OCI-LY7 (cell line): ENCODE measurements around the gene CUX1. TPM values are rescaled to one million over a fixed set of nuclear protein-coding genes. Genes with fewer than 3 reads are reported as not detected.
A peak's percentile ranks its signal among the peaks of the same experiment; 100 is the strongest.
"Not testable (repeated sequence)": the region's sequence is repeated elsewhere in the genome, so short reads cannot be mapped to it uniquely, and the experiment has no call there.

Experiments
- BruUV-seq: library from RNA; stranded (reverse); fragments of 400-500 nt; replicated peaks from 2 replicates; lab custom pipeline; 2021; lab: Mats Ljungman, UMichigan
- CTCF ChIA-PET: fragments of 300-600 bp; sonication (Branson Sonifier 250); formaldehyde crosslinking; loops from one replicate; lab custom pipeline; 2022; ENCODE audit warnings: antibody characterized with exemption; ENCODE audit not compliant: unreplicated experiment; lab: Charles Lee
- POLR2A ChIA-PET: fragments of 300-600 bp; sonication (Branson Sonifier 250); formaldehyde crosslinking; loops from one replicate; lab custom pipeline; 2022; ENCODE audit warnings: antibody characterized with exemption; lab: Charles Lee
- DNase-seq: peaks from one replicate; pipeline ENCODE4 v3.0.0-alpha.2; 2015; ENCODE audit warnings: low spot score
- H2AFZ ChIP-seq: fragments of 200-600 bp; sonication (generic), shearing (Covaris generic); 2 replicates; pipeline ENCODE4 v1.6.1; 2014; ENCODE audit warnings: mild to moderate bottlenecking, antibody characterized with exemption, low read length, moderate library complexity
- H3K27ac ChIP-seq: fragments of 200-600 bp; sonication (generic); 2 replicates; pipeline ENCODE4 v1.5.1; 2014; ENCODE audit warnings: mixed run types, low read depth, mild to moderate bottlenecking, moderate library complexity, low read length, inconsistent platforms; ENCODE audit not compliant: poor library complexity, severe bottlenecking
- H3K36me3 ChIP-seq: fragments of 200-600 bp; sonication (generic); 2 replicates; pipeline ENCODE4 v1.6.1; 2014; ENCODE audit warnings: mild to moderate bottlenecking, antibody characterized with exemption, low read length, moderate library complexity, mixed read lengths; ENCODE audit not compliant: insufficient read depth
- H3K4me1 ChIP-seq: fragments of 200-600 bp; sonication (generic); 2 replicates; pipeline ENCODE4 v1.5.1; 2014; ENCODE audit warnings: mild to moderate bottlenecking, low read length; ENCODE audit not compliant: insufficient read depth, poor library complexity, severe bottlenecking
- H3K4me2 ChIP-seq: fragments of 200-600 bp; sonication (generic); 2 replicates; pipeline ENCODE4 v1.6.1; 2014; ENCODE audit warnings: mild to moderate bottlenecking, low read length
- H3K4me3 ChIP-seq: fragments of 200-600 bp; sonication (generic); 2 replicates; pipeline ENCODE4 v1.5.1; 2014; ENCODE audit warnings: mild to moderate bottlenecking, low read depth, low read length; ENCODE audit not compliant: poor library complexity, severe bottlenecking
- H3K79me2 ChIP-seq: fragments of 200-600 bp; sonication (generic); 2 replicates; pipeline ENCODE4 v1.6.1; 2016; ENCODE audit warnings: low read depth, mild to moderate bottlenecking, low read length, moderate library complexity, mixed read lengths; ENCODE audit not compliant: insufficient read depth
- H3K9me2 ChIP-seq: fragments of 200-600 bp; sonication (generic); 2 replicates; pipeline ENCODE4 v1.6.1; 2016; ENCODE audit warnings: mild to moderate bottlenecking, low read length, mixed read lengths; ENCODE audit not compliant: insufficient read depth
- H3K9me3 ChIP-seq: fragments of 200-600 bp; sonication (generic); 2 replicates; pipeline ENCODE4 v1.6.1; 2014; ENCODE audit warnings: mild to moderate bottlenecking, mixed run types, low read length, mixed read lengths
- H4K20me1 ChIP-seq: fragments of 200-600 bp; sonication (generic); 2 replicates; pipeline ENCODE4 v1.6.1; 2014; ENCODE audit warnings: mild to moderate bottlenecking, antibody characterized with exemption, low read length, moderate library complexity, mixed read lengths; ENCODE audit not compliant: insufficient read depth
- CTCF ChIP-seq: fragments of 200-600 bp; sonication (generic); conservative IDR thresholded peaks from 2 replicates; pipeline ENCODE4 v1.5.1; 2014; ENCODE audit warnings: mild to moderate bottlenecking, antibody characterized with exemption, low read length, moderate library complexity, mixed read lengths
- EZH2phosphoT487 ChIP-seq: fragments of 200-600 bp; sonication (generic); IDR thresholded peaks from 2 replicates; pipeline ENCODE4 v1.6.1; 2018; ENCODE audit warnings: low read depth, borderline replicate concordance, mild to moderate bottlenecking, mixed run types, antibody characterized with exemption, low read length, moderate library complexity, mixed read lengths
- intact Hi-C: fragments of 100-400 bp; cut with micrococcal nuclease; formaldehyde crosslinking; loops from one replicate; pipeline ENCODE4 v1.10.0; 2022; ENCODE audit not compliant: unreplicated experiment
- total RNA-seq, 2 experiments: library from RNA; depleted of rRNA in 1 of 2; stranded (reverse); fragments of >200 nt in 1 of 2; shearing (Covaris generic) in 1 of 2; gene quantifications; 2 replicates each; pipeline ENCODE4 v1.2.3, GENCODE V29; 2014 to 2022

Gene CUX1
- total RNA-seq, 2 experiments from 2014 or later, result 143 to 199 TPM

DNA sequence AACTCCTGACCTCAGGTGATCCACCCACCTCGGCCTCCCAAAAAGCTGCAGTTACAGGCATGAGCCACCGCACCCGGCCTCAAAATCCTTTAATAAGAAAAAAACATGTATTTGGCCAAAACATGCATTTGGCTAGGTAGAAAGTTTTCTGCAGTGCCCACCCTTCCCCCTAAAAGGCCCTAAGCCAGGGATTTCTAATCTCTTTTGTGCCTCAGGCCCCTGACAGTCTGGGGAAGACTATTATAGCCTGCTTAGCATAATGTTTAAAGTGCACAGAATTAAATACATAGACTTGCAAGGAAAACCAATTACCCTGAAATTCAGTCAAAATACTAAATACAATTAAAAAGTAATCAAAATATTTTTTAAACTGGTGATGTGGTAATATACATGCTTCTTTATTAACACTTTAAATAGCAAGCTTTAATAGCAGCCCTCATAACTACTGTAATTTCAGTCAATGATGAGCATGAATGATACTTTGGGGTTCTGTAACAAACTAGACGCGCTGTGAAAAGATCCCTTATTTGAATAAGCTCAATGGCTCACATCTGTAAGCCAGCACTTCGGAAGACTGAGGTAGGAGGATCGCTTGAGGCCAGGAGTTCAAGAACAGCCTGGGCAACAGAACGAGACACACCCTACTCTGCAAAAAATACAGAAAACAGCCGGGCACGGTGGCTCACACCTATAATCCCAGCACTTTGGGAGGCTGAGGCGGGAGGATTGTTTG is 508.9 kb downstream of the CUX1 start:
- Histone ChIP-seq H2AFZ (no peak overlapping the region), H4K20me1 (no peaks in the 10 kb centered on the region), H3K79me2 (no peaks in the 10 kb centered on the region), H3K27ac (no peak overlapping the region), H3K4me3 (no peak overlapping the region), H3K9me2 (no peaks in the 10 kb centered on the region), H3K4me1 (peaks cover 33% of the 10 kb centered on the region), H3K36me3 (peaks cover 30% of the 10 kb centered on the region), H3K9me3 (no peaks in the 10 kb centered on the region), H3K4me2 (peak overlapping the region; percentile 38; the same call in 1 of the 2 replicates)
- intact Hi-C loops, result no loop called here
- ChIA-PET POLR2A (no interaction called here), CTCF (no interaction called here)
- DNase-seq, result no peak
- no peak for TF ChIP-seq EZH2phosphoT487
- TF ChIP-seq CTCF, result peak; percentile 26; the same call in 1 of the 2 replicates
- no TSS peak for BruUV-seq

DNA sequence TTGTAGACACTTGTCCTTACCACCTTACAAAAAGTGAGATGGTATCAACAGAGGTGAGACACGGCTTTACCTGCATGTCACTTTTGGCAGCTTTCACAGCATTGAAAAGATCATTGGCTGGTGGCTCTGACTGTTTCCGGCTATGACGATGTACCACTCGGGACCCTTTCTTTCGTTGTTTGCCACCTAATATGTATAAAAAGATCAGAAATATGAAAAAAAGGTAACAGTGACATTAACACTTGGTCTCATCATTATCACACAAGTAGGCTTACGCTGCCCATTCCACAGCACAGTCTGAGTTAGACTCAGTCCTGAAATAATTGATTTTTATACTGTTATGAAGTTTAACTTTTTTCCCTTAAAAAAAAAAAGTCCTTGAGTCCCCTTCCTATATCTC is 509.8 kb downstream of the CUX1 start:
- H4K20me1 ChIP-seq, H3K9me2 ChIP-seq, H3K79me2 ChIP-seq, BruUV-seq, CTCF ChIA-PET, DNase-seq, H3K9me3 ChIP-seq, POLR2A ChIA-PET, H2AFZ ChIP-seq, H3K27ac ChIP-seq, intact Hi-C loops, H3K4me3 ChIP-seq: not testable (repeated sequence)
- Histone ChIP-seq H3K4me1 (peaks cover 41% of the 10 kb centered on the region), H3K36me3 (peaks cover 22% of the 10 kb centered on the region), H3K4me2 (peak overlapping the region; percentile 38; the same call in 1 of the 2 replicates)

GRCh38 chr7:102328863-102329262 is 511.4 kb downstream of the CUX1 start:
- H3K9me3 ChIP-seq, DNase-seq, H2AFZ ChIP-seq, intact Hi-C loops, H4K20me1 ChIP-seq, H3K36me3 ChIP-seq, H3K9me2 ChIP-seq, H3K27ac ChIP-seq, H3K79me2 ChIP-seq, H3K4me3 ChIP-seq, CTCF ChIA-PET, BruUV-seq: not testable (repeated sequence)
- Histone ChIP-seq H3K4me1 (peaks cover 56% of the 10 kb centered on the region), H3K4me2 (peak overlapping the region; percentile 32; the same call in 1 of the 2 replicates)
- POLR2A ChIA-PET, result interaction anchor here (1.2 kb wide), 1 partner anchor 38 kb away, joined by 3 read pairs; no protein-coding TSS in a partner anchor

GRCh38 chr7:102329366-102329765 is 511.9 kb downstream of the CUX1 start:
- CTCF ChIA-PET, H2AFZ ChIP-seq, H3K9me2 ChIP-seq, intact Hi-C loops, H3K79me2 ChIP-seq, H3K36me3 ChIP-seq, H3K4me3 ChIP-seq, DNase-seq, H3K9me3 ChIP-seq, H4K20me1 ChIP-seq, BruUV-seq: not testable (repeated sequence)
- peak overlapping the region; percentile 7; the same call in 1 of the 2 replicates for H3K4me2 ChIP-seq
- H3K27ac ChIP-seq, result peak overlapping the region; percentile 33
- POLR2A ChIA-PET, result interaction anchor here (1.2 kb wide), 1 partner anchor 39 kb away, joined by 3 read pairs; no protein-coding TSS in a partner anchor
- H3K4me1 ChIP-seq, result peaks cover 56% of the 10 kb centered on the region

DNA sequence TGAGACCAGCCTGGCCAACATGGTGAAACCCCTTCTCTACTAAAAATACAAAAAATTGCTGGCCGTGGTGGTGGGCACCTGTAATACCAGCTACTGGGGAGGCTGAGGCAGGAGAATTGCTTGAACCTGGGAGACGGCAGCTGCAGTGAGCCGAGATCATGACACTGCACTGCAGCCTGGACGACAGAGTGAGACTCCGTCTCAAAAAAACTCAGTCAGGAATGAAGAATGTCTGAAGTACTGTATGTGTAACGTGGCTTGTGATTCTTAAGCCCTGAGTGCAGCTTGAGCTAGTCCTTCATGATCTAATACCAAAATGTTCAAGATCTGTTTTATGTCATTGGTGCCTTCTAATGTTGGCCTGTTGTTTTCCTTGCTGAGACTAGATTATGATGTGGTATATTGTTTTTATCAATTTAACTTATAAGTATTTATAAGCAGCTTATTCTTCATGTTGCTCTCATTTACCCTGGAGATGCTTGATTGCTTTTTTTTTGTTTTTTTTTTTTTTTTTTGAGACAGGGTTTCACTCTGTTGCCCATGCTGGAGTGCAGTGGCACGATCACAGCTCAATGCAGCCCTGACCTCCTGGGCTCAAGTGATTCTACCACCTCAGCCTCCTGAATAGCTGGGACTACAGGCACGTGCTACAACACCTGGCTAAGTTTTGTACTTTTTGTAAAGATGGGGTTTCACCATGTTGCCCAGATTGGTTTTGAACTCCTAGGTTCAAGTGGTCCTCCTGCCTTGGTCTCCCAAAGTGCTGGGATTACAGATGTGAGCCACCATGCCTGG is 513.4 kb downstream of the CUX1 start:
- Histone ChIP-seq H2AFZ (peak overlapping the region; percentile 79), H3K4me3 (peak overlapping the region; percentile 7), H3K4me1 (peaks cover 60% of the 10 kb centered on the region), H3K27ac (peak overlapping the region; percentile 59), H3K4me2 (peak overlapping the region; percentile 62)
- BruUV-seq, H3K9me2 ChIP-seq, H3K9me3 ChIP-seq, H3K79me2 ChIP-seq, H3K36me3 ChIP-seq, H4K20me1 ChIP-seq, DNase-seq: not testable (repeated sequence)
- ChIA-PET CTCF (interaction anchor here (1.1 kb wide), 1 partner anchor 43 kb away, joined by 4 read pairs; no protein-coding TSS in a partner anchor), POLR2A (interaction anchor here (0.6 to 1.4 kb wide), 6 partner anchors 10 to 77 kb away, joined by 3 to 5 read pairs (median 4); no protein-coding TSS in a partner anchor)
- intact Hi-C loops, result loop anchor here (2.0 kb wide), 1 partner anchor 62 kb away; no protein-coding TSS in a partner anchor
